Measurements from ENCODE around the gene MED13.
"Not testable (repeated sequence)": the region's sequence is repeated elsewhere in the genome, so short reads cannot be mapped to it uniquely, and the experiment has no call there.

MED13 gene

GRCh38 chr17:62057696-62058095 lies 7.4 kb downstream of the MED13 start:
- no peak for DNase-seq

GRCh38 chr17:62052765-62053338 lies 12.2 kb downstream of the MED13 start:
- DNase-seq, result no peak

- no peak for DNase-seq
These were observed 14.0 kb downstream of the MED13 start for GRCh38 chr17:62051053-62051452.

- DNase-seq, result no peak
These were observed 15.8 kb downstream of the MED13 start for GRCh38 chr17:62049299-62049698.

GRCh38 chr17:62048262-62048661 lies 16.8 kb downstream of the MED13 start:
- DNase-seq, result no peak

GRCh38 chr17:62045517-62045916 lies 19.6 kb downstream of the MED13 start:
- no peak for DNase-seq

GRCh38 chr17:62045109-62045508 lies 20.0 kb downstream of the MED13 start:
- no peak for DNase-seq

GRCh38 chr17:62043602-62044001 lies 21.5 kb downstream of the MED13 start:
- DNase-seq, result no peak

- no peak for DNase-seq
These were observed 21.9 kb downstream of the MED13 start for GRCh38 chr17:62043140-62043539.

GRCh38 chr17:62038248-62038647 lies 26.8 kb downstream of the MED13 start:
- DNase-seq, result no peak

GRCh38 chr17:62033317-62033716 lies 31.8 kb downstream of the MED13 start:
- DNase-seq, result no peak

- DNase-seq, result no peak
These were observed 32.6 kb downstream of the MED13 start for GRCh38 chr17:62032480-62032879.

GRCh38 chr17:62030264-62030663 lies 34.8 kb downstream of the MED13 start:
- no peak for DNase-seq

GRCh38 chr17:62024866-62025265 lies 40.2 kb downstream of the MED13 start:
- no peak for DNase-seq

GRCh38 chr17:62017912-62018311 lies 47.2 kb downstream of the MED13 start:
- DNase-seq, result no peak

GRCh38 chr17:62017496-62017895 lies 47.6 kb downstream of the MED13 start:
- DNase-seq, result no peak

- DNase-seq, result no peak
These were observed 50.6 kb downstream of the MED13 start for GRCh38 chr17:62014526-62014925.

GRCh38 chr17:62009220-62009619 lies 55.9 kb downstream of the MED13 start:
- no peak for DNase-seq

- DNase-seq, result no peak
These were observed 56.8 kb downstream of the MED13 start for GRCh38 chr17:62008294-62008693.

GRCh38 chr17:62004388-62004787 lies 60.7 kb downstream of the MED13 start:
- no peak for DNase-seq

- not testable (repeated sequence) for DNase-seq
These were observed 61.9 kb downstream of the MED13 start for GRCh38 chr17:62003141-62003540.

- DNase-seq, result no peak
These were observed 64.0 kb downstream of the MED13 start for GRCh38 chr17:62001105-62001504.

GRCh38 chr17:62000186-62000585 lies 64.9 kb downstream of the MED13 start:
- DNase-seq, result no peak

GRCh38 chr17:61998534-61998933 lies 66.5 kb downstream of the MED13 start:
- not testable (repeated sequence) for DNase-seq

GRCh38 chr17:61997664-61998063 lies 67.4 kb downstream of the MED13 start:
- DNase-seq, result no peak

Data from activated naive CD4-positive, alpha-beta T cell treated with anti-CD3 and anti-CD28 coated beads, Interleukin-2, amount 50 U/mL, for 16 hours (primary cell).